ENCODE measurements around the gene PARM1. TPM values are rescaled to one million over a fixed set of nuclear protein-coding genes. Genes with fewer than 3 reads are reported as not detected.

Gene PARM1
- total RNA-seq, 1 donor from 2014 or later = 90.7 TPM

GRCh38 chr4:75065909-75066308 is 133.0 kb downstream of the PARM1 start:
- Histone ChIP-seq H3K4me1 (no peaks in the 10 kb centered on the region), H3K36me3 (no peaks in the 10 kb centered on the region), H3K27ac (replicated peaks) (no peak overlapping the region), H3K4me3 (no peak overlapping the region), H3K9me3 (replicated peaks) (no peaks in the 10 kb centered on the region), H3K27me3 (ENCODE audit: low read depth) (no peaks in the 10 kb centered on the region)
- TF ChIP-seq, protein P1, sequence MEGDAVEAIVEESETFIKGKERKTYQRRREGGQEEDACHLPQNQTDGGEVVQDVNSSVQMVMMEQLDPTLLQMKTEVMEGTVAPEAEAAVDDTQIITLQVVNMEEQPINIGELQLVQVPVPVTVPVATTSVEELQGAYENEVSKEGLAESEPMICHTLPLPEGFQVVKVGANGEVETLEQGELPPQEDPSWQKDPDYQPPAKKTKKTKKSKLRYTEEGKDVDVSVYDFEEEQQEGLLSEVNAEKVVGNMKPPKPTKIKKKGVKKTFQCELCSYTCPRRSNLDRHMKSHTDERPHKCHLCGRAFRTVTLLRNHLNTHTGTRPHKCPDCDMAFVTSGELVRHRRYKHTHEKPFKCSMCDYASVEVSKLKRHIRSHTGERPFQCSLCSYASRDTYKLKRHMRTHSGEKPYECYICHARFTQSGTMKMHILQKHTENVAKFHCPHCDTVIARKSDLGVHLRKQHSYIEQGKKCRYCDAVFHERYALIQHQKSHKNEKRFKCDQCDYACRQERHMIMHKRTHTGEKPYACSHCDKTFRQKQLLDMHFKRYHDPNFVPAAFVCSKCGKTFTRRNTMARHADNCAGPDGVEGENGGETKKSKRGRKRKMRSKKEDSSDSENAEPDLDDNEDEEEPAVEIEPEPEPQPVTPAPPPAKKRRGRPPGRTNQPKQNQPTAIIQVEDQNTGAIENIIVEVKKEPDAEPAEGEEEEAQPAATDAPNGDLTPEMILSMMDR (IDR thresholded peaks at IDR 0.05; ENCODE audit: borderline replicate concordance) = no peak
- intact Hi-C loops (cut with micrococcal nuclease) = no loop called here
- no peak for DNase-seq

DNA sequence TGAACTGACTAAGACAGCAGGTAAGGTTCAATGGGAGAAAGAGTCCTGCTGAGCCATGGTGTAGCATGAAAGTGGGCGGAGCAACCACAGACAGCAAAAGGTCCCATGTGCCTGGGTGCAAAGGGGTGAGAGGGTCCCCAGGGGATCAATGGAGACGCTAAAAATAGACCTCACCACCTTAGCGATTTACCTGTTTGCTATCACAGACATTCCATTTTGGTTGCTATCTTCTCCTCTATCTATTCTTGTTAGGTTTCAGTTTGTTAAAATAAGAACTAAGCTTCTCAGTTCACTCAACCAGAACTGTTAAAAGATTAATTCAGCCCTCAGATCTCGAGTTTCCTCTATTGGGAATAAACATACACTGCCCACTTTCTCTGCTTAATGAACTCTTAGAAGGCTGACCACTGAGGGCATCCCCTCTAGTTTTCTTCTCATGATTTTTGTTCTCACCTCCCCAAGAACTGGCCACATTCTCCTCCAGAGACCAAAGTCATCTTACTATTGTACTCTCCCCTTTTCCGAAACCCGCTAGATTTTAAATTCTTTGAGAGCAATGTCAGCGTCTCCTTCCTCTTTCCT is 136.7 kb downstream of the PARM1 start:
- Histone ChIP-seq H3K4me1 (no peaks in the 10 kb centered on the region), H3K27me3 (ENCODE audit: low read depth) (no peaks in the 10 kb centered on the region), H3K9me3 (replicated peaks) (no peaks in the 10 kb centered on the region), H3K27ac (replicated peaks) (no peak overlapping the region), H3K36me3 (no peaks in the 10 kb centered on the region), H3K4me3 (no peak overlapping the region)
- DNase-seq = no peak
- TF ChIP-seq, protein P1 (IDR thresholded peaks at IDR 0.05; ENCODE audit: borderline replicate concordance) = no peak
- intact Hi-C loops (cut with micrococcal nuclease) = no loop called here

- intact Hi-C loops (cut with micrococcal nuclease) = no loop called here
- no peaks in the 10 kb centered on the region for H3K4me1 ChIP-seq
- no peaks in the 10 kb centered on the region for H3K27me3 ChIP-seq (ENCODE audit: low read depth)
- TF ChIP-seq, protein P1 (IDR thresholded peaks at IDR 0.05; ENCODE audit: borderline replicate concordance) = no peak
- DNase-seq = no peak
- H3K4me3 ChIP-seq = no peak overlapping the region
- no peak overlapping the region for H3K27ac ChIP-seq (replicated peaks)
- H3K9me3 ChIP-seq (replicated peaks) = no peaks in the 10 kb centered on the region
- H3K36me3 ChIP-seq = no peaks in the 10 kb centered on the region
Measured at GRCh38 chr4:75071317-75071716, 138.4 kb downstream of the PARM1 start.

DNA sequence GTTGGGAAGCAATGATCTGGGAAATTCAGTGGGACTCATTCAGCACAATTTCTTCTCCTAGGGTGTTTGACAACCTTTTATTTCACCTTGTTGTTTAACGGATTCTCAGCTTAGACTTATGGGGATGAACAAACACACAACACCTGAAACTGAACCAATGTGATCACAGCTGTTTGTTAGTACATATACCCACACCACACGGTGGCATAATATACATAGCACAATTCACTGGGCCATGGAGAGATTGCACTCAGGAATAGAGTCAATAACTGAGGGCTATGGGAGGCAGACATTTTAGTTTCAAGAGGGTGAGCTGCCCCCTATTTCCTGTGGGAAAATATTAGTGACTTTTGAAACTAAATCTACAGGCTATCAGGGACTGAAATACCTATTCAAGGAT is 148.0 kb downstream of the PARM1 start:
- H3K4me1 ChIP-seq = no peaks in the 10 kb centered on the region
- no peaks in the 10 kb centered on the region for H3K9me3 ChIP-seq (replicated peaks)
- H3K27ac ChIP-seq (replicated peaks) = no peak overlapping the region
- no peaks in the 10 kb centered on the region for H3K27me3 ChIP-seq (ENCODE audit: low read depth)
- no peaks in the 10 kb centered on the region for H3K36me3 ChIP-seq
- TF ChIP-seq, protein P1 (IDR thresholded peaks at IDR 0.05; ENCODE audit: borderline replicate concordance) = no peak
- intact Hi-C loops (cut with micrococcal nuclease) = no loop called here
- H3K4me3 ChIP-seq = no peak overlapping the region
- no peak for DNase-seq

DNA sequence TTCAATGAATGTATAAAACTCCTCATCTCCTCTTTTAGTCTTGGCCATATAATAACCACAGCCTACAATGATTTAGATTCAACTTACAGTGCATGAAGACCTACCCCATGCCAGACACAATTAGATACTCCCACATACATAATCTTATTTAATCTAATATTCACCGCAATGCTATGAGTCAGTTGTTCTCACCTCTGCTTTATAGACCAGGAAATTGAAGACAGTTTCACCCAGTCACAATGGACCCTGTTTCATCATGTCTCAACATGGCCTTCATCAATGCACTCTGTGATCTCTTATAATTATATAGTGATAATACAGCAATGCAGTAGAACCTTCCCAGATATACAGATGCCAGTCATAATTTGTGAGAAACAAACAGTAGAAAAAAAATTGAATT is 148.6 kb downstream of the PARM1 start:
- H3K27me3 ChIP-seq (ENCODE audit: low read depth) = no peaks in the 10 kb centered on the region
- DNase-seq = no peak
- intact Hi-C loops (cut with micrococcal nuclease) = no loop called here
- H3K9me3 ChIP-seq (replicated peaks) = no peaks in the 10 kb centered on the region
- TF ChIP-seq, protein P1 (IDR thresholded peaks at IDR 0.05; ENCODE audit: borderline replicate concordance) = no peak
- no peaks in the 10 kb centered on the region for H3K4me1 ChIP-seq
- H3K27ac ChIP-seq (replicated peaks) = no peak overlapping the region
- H3K36me3 ChIP-seq = no peaks in the 10 kb centered on the region
- H3K4me3 ChIP-seq = no peak overlapping the region

Data from left ventricle myocardium inferior (tissue), 1 donor.